AG09309 (cell line): ENCODE results near the gene GNAL.
A peak's percentile ranks its signal among the peaks of the same experiment; 100 is the strongest.

Experiments used
- DNase-seq: peaks from one replicate; pipeline ENCODE4 v3.0.0-alpha.2; 2010; ENCODE audit warnings: low read depth
- H3K4me3 ChIP-seq: 2 replicates; pipeline ENCODE4 v1.5.1; 2011; ENCODE audit warnings: mild to moderate bottlenecking, low read depth, low read length, moderate library complexity; ENCODE audit not compliant: control insufficient read depth
- TF ChIP-seq, protein P1 (sequence below): IDR thresholded peaks from 2 replicates; pipeline ENCODE4 v1.5.1; 2011; ENCODE audit warnings: mild to moderate bottlenecking, low read depth, low read length, inconsistent platforms; ENCODE audit not compliant: insufficient read depth, control insufficient read depth; ENCODE audit errors: missing control alignments

Gene GNAL

DNA sequence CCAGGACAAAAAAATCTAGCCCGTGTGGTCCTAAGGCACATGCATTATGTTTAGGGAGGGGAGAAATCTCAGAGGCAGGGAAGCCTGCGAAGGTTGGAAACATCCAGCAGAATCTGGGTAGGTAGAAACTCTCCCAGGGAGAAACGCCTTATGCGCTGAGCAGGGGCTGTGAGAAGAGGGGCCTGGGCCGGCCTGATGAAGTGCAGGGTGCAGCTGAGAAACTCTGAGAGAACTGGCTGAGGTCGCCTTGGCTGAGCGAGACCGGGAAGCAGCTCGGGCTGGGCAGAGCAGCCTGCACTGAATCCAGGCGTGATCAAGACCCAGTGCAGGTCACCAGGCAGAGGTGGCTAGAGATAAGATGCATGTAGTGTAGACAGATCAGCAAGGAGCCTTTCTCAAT lies 177.3 kb downstream of the GNAL start:
- H3K4me3 ChIP-seq, result no peak overlapping the region
- TF ChIP-seq, protein P1, sequence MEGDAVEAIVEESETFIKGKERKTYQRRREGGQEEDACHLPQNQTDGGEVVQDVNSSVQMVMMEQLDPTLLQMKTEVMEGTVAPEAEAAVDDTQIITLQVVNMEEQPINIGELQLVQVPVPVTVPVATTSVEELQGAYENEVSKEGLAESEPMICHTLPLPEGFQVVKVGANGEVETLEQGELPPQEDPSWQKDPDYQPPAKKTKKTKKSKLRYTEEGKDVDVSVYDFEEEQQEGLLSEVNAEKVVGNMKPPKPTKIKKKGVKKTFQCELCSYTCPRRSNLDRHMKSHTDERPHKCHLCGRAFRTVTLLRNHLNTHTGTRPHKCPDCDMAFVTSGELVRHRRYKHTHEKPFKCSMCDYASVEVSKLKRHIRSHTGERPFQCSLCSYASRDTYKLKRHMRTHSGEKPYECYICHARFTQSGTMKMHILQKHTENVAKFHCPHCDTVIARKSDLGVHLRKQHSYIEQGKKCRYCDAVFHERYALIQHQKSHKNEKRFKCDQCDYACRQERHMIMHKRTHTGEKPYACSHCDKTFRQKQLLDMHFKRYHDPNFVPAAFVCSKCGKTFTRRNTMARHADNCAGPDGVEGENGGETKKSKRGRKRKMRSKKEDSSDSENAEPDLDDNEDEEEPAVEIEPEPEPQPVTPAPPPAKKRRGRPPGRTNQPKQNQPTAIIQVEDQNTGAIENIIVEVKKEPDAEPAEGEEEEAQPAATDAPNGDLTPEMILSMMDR, result no peak
- no peak for DNase-seq

DNA sequence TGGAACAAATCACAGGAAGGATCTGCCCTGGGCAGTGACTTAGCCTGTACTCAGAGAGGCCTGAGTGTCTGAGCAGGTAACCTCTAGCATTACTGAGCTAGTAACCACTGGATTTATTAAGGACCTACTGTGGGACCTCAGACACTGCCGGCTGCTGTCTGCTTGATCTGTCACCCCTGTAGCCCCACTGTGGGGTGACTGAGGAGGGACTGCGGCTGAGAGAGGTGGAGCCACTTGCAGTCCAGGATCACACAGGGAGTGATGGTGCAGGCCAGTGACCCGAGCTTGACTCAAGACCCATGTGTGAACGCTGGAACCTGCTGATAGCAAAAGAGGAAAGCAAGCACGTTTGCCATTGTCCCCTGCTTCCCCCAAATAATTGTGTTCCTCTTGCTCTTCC lies 177.7 kb downstream of the GNAL start:
- TF ChIP-seq, protein P1, result no peak
- DNase-seq, result no peak
- H3K4me3 ChIP-seq, result no peak overlapping the region

DNA sequence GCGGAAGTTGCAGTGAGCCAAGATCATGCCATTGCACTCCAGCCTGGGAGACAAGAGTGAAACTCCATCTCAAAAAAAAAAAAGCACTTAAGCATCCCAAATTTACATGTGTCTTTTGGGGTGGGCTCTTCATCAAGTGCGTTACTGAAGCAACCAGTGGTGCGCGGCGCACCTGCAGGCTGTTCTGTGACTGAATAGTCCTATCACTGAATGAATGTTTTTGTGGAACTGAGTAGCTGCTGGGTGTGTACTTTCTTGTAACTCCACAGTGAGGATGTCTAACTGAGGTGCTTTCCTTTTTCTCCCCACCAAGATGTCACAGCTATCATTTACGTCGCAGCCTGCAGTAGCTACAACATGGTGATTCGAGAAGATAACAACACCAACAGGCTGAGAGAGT lies 179.2 kb downstream of the GNAL start:
- no peak overlapping the region for H3K4me3 ChIP-seq
- DNase-seq, result no peak
- TF ChIP-seq, protein P1, result no peak

DNA sequence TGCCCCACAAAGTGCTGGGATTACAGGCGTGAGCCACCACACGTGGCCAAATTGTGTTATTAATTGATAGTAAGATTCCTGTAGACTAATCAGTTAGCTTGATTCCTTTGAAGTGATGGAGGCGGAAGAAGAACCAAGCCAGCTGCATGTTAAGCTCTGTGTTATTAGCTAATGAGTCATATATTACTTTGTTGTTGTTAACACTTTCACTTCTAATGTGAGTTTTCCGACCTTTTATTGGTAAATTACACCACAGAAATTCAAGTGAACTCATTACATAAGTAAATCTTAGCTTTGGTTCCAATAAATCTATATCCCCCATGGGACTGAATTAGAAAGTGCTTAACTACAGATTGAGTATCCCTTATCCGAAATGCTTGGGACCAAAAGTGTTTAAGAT lies 182.4 kb downstream of the GNAL start:
- no peak for DNase-seq
- no peak overlapping the region for H3K4me3 ChIP-seq
- TF ChIP-seq, protein P1, result no peak

DNA sequence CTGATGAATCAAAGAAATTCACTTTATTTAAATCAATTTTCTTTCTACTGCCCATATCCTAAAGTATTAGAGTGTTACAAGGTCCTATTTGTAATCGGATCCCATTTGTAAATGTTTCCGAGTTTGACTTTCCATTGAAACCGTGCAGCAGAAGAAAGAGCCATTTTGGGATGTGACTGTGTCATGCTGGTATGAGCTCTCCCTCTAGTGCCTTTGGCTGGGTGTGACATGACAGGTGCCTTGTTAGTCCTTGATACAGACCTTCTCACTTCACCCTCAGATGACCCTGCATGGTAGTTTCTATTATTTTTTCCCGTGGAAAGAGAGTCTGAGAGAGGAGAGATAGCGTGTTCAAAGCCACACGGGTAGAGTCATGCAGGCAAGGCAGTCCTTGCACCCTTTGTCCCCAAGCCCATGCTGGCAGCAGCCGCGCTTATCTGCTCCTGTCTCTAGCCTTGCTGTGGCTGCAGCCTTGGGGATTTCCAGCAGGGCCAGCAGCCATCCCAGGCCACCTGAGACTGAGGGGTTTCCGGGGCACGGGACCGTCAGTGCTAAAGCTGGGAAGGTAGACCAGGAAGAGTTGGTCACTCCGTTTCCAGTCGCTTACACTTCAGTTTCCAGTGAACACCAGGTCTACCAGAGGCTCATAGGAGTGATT lies 183.5 kb downstream of the GNAL start:
- H3K4me3 ChIP-seq, result no peak overlapping the region
- TF ChIP-seq, protein P1, result peak; percentile 50

DNA sequence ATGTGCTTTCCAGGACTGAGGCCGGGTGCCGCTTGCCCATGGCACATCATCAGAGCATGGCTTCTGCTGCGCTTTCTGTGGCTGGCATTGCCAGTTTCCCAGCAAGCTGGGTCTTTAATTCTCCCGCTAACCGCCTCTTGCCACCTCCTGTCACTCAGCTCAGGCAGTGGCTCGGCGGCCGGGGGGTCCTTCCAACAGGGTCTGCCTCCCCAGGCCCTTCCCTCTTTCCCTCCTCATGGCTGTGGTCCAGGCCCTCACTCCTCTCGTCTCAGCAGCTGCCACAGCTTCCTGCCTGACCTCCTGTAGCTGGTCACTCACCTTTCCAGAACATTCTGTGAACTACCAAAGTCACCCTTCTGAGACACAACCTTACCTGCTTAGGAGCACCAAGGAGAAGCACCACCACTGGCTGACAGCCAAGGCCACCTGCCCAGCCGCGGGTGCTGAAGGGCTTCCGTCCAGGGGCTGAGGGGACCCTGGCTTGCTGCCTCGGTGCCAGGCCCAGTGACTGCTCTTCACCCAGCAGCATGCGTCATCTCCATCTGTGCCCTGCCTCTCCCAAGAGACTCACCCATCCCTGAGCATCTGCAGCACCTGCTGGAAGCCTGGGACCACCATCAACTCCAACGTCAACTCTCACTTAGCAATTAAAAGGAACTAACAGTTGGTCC lies 184.7 kb downstream of the GNAL start:
- no peak overlapping the region for H3K4me3 ChIP-seq
- TF ChIP-seq, protein P1, result no peak
- no peak for DNase-seq

More for the DNA sequence above, 183.5 kb downstream of the GNAL start:
- no peak for DNase-seq

DNA sequence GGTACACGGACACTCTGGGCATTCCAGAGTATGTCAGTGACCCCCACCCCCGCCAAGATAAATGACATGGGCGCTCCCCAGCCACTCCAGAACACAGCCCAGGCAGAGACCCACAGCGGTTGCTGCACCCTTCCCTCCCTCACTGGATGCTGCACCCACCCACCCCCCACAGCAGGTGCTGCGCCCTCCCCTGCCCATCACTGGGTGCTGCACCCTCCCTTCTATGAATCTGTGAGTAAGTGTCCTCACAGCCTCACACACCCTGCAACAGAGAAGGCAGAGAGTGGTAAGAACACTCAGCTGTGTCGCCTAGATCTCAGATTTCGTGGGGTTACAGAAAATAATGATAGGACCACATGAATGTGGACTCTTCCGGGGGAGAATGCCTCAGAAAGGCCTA lies 185.6 kb downstream of the GNAL start:
- DNase-seq, result no peak
- H3K4me3 ChIP-seq, result no peak overlapping the region
- TF ChIP-seq, protein P1, result no peak
